IPS-NIHi7 (cell line): Measurements from ENCODE around the gene IQCK.
A peak's percentile ranks its signal among the peaks of the same experiment; 100 is the strongest.

Experiments used
- DNase-seq: peaks from one replicate; pipeline ENCODE4 v3.0.0; 2012; ENCODE audit warnings: mixed read lengths; ENCODE audit errors: extremely low spot score

Gene IQCK

DNA sequence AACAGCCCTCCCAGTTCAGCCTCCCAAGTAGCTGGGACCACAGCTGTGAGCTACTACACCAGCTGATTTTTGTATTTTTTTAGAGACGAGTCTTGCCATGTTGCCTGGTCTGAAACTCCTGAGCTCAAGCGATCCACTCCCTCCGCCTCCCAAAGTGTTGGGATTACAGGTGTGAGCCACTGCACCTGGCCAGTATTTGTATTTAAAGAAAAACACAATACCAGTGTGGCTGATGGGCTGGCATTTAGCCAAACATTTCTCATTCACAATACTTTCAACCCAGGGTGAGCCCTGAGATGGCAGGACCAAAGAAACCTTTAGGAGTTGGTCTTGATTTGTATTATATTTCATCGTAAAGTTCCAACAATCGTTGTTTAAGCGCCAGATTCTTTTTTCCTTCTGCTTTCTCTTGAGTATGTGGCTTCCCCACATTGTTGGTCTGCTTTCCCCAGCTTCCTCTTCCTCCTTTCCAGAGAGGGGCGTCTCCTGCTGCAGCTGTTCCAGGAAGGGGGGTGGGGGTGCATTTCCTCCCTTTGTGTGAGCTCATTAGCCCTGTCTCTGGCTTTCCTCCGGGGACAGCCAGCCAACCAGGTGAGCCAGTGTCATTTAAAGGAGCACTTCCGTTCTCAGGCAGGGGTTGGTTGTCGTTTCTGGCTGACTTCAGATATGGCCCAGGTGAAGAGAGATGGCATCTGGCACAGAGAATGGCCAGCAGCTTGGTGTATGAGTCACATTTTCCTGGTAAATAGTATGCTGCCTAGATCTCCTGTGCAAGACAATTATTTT lies 86.7 kb downstream of the IQCK start:
- peak; percentile 71 for DNase-seq

DNA sequence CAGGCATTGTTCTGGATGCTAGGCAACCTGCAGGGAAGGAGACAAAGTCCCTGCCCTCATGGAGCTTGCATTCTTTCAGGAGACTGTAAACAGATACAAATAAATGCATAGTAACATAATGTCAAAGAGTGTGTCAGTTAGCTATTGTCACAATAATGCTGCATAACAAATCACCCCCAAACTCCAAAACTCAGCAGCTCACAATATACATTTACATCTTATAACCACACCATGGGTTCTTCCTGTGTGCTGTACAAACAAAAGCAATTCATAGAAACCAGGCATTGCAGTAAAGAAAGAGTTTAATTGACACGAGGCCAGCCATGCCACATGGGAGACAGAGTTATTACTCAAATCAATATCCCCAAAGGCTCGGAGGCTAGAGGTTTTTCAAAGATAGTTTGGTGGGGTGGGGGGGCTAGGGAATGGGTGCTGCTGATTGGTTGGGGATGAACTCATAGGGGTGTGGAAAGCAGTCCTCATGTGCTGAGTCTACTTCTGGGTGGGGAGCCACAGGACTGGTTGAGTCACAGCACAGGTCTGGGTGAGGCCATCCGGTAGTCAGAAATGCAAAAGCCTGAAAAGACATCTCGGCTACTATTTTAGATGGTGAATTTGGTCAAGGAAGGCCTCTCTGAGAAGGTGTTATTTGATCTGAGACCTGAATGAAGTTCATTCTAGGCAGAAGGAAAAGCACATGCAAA lies 87.5 kb downstream of the IQCK start:
- no peak for DNase-seq

GRCh38 chr16:19808061-19808641 lies 90.1 kb downstream of the IQCK start:
- no peak for DNase-seq

DNA sequence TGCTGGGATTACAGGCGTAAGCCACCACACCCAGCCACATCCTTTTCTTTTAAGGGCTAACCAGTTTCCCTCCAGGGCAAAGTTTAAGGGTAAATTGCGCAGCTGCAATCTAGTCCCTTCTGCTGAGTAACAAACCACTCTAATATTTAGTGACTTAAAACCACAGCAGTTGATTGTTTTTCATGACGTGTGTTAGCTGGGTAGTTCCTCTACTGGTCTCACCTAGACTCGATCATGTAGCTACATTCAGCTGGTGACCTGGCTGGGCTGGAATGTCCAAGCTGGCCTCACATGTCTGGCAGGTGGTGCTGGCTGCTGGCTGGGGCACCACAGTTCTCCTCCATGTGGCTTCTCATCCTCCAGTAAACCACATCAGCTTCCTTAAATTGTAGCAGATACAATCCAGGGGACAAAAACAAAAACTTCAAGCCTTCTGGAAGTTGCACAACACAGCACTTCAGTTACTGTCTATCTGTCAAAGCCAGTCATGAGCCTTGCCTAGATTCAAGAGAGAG lies 91.1 kb downstream of the IQCK start:
- no peak for DNase-seq

- no peak for DNase-seq
Observed at GRCh38 chr16:19809693-19810092, 91.6 kb downstream of the IQCK start.

DNA sequence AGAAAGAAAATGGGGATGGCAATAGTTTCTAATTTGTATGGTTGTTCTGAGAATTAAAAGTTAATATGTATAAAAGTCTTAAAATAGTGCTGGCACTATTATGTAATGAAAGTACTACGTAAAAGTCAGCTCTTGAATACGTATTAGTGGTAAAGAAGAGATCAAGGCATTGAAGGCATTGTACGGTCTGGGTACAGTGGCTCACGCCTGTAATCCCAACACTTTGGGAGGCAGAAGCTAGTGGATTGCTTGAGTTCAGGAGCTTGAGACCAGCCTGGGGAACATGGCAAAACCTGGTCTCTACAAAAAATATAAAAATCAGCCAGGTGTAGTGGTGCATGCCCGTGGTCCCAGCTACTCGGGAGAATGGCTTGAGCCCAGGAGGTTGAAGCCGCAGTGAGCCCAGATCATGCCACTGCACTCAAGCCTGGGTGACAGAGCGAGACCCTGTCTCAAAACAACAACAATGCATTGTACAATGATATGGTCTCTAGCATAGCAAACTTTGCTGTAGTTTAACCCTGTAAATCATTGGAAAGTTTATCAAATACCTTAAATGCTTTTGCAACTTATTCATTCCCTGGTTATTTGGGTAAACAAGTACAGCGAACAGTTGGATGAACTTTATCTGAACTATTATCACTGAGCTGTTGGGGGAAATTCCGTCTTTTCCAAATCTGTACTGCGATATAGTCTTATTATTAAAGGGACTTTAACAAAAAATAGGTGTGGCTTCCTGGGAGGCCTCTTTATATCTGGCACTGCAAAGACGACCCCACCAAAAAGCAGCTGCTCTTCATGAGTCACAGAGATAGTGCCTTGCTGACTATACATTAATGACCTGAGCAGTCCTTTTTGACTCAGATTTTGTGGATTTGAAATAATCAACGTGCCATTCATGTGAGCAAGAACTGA lies 93.0 kb downstream of the IQCK start:
- DNase-seq: no peak

DNA sequence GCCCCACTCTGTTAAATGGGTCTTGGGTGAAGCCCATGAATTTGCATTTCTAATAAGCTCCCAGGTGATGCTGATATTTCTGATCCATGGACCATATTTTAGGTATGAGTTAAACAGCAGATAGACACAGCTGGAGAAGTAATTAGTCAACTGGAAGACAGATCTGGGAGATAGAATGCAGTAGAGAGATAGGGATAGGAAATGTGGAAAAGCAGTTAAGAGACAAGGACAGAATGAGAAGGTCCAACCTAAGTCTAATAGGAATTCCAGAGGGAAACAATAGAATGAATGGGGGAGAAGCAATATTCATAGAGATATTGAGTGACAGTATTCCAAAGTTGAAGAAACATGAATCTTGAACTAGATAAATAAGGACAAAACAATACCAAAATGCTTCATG lies 94.9 kb downstream of the IQCK start:
- no peak for DNase-seq

DNA sequence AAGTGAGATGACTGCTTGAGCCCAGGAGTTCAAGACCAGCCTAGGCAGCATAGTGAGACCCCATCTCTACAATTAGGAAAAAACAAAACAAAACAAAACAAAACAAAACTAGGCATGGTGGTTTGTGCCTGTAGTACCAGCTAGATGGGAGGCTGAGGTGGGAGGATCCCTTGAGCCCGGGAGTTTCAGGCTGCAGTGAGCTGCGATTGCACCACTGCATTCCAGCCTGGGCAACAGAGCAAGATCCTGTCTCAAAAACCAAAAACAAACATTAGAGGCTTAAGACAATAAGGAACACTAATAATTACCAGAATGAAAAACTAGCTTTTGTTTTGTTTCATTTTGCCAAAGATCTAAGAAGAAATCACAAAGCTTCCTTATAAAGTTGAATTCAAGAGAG lies 97.3 kb downstream of the IQCK start:
- DNase-seq: no peak

GRCh38 chr16:19817122-19817521 lies 99.1 kb downstream of the IQCK start:
- no peak for DNase-seq

DNA sequence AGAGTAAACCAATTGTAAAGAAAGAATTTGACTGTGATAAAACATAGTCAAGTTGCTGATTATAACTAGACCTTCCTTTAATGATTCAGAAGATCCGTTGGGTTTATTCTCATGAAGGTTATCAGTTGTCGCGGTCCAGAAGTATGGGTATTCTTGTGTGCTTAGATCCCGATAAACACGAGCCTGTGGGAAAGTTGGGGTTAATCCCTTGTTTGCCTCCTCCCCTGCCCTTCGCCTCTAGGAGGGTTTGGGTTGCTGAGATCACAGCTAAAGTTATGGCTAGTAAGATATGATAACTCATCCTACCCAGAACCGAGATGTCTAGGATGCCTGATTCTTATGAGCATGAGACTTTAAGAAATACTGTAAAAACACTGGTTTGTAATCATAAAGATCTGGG lies 99.8 kb downstream of the IQCK start:
- no peak for DNase-seq

GRCh38 chr16:19822533-19822932 lies 104.5 kb downstream of the IQCK start:
- no peak for DNase-seq

GRCh38 chr16:19823322-19823721 lies 105.3 kb downstream of the IQCK start:
- DNase-seq: no peak

DNA sequence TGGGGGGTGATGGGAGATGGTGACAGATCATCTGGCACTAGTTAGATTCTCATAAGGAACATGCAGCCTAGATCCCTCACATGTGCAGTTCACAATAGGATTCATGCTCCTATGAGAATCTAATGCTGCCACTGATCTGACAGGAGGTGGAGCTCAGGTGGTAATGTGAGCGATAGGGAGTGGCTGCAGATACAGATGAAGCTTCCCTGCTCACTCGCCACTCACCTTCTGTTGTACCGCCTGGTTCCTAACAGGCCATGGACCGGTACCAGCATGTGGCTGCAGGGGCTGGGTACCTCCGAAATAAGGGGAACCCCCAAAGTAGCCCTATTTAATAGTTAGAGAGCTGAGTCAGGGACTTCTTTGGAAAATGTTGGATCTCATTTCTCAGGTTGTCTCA lies 106.1 kb downstream of the IQCK start:
- no peak for DNase-seq

DNA sequence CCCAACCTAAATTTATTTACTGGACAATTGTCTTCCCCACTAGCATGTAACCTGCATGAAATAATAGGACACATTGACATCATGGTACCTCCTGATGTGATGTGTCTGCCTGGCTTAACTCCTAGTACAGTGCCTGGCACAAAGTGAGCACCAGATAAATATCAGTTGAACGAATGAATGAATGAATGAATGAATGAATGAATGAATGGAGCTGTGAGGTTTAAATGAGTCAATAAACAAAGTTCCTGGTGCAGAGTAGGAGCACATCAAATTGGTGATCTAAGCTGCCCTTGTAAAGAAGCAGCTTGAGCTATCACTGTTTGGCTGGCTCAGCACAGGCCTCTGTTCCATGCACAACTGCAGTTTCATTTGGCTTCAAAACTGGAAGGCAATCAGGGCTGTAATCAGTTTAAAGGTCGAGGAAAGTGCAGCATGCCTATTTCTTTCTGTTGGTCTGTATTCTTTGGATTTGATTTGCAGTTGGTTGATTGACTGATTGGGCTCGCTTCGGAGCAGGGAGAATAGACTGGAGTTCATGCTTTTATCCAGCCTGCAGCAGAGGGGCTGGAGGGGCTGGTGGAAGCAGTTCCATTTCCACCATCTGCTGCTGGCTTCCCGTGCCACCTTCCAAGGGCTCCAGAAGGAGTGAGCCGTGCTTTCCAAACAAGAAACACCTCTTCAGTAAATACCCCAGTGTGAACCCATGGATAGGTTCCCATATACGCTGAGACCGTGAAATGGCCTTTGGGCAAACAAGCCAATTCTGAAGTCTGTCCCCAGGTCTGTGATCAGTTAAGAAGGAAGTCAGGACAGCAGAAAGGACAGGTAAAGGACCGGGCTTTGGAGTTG lies 112.0 kb downstream of the IQCK start:
- no peak for DNase-seq

DNA sequence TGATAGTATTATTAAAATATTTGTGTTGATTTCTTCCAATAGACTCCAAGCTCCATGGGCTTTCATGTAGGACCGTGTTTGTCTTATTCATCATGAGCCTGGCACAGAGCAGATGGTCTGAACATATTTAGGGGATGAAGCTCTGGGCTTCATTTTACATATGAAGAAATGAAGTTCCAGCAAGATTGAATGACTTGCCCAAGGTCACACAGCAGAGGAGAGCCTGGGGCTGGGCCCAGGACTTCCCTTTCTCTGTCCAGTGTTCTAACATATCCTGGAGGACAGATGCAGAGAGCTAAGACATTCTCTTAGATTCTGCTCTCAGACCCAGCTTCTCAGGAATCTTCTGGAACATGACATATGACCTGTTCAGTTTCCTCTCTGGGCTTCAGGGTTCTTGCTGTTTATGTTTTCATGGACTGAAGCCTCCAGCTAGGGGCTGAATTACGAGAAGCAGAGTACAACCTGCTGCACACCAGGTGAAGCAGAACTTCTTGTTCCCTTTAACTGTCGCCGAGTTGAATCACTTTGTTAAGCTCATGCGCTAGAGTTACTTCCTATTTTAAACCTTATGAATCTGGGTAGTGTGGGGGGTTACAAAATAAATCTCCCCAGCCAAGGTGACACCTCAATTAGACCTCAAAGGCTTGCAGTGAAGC lies 113.0 kb downstream of the IQCK start:
- DNase-seq: no peak

GRCh38 chr16:19831678-19832077 lies 113.6 kb downstream of the IQCK start:
- no peak for DNase-seq

DNA sequence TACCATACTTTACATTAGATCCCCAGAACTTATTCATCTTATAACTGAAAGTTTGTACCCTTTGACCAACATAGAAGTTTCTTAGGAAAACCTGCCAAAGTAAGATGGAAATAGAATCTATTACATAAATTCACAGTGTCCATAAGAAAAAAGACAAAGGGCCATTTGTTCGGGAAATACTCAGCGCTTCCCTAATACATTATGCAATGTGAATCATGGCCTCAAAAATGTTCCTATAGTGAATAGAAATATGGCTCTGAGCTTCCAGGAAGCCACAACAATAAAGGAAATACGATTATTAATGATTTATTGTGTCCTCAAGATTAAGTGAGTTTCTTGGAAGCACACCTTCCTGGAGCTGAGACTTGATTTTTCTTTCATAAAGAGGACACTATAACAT lies 115.1 kb downstream of the IQCK start:
- no peak for DNase-seq

DNA sequence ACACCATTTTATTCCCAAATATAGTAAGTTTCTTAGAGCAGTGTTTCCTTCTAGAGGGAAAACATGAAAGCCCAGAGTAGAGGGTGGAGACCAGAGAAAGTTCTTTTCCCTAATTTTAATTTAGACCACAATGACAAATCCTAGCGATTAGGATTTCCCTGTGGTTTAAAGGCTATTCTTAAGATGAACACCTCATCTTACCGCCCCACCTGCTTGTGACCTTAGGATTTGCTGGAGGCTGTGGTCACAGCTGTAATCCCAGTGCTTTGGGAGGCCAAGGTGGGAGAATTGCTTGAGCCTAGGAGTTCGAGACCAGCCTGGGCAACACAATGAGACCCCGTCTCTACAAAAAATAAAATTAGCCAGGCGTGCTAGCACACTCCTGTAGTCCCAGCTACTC lies 115.5 kb downstream of the IQCK start:
- no peak for DNase-seq

DNA sequence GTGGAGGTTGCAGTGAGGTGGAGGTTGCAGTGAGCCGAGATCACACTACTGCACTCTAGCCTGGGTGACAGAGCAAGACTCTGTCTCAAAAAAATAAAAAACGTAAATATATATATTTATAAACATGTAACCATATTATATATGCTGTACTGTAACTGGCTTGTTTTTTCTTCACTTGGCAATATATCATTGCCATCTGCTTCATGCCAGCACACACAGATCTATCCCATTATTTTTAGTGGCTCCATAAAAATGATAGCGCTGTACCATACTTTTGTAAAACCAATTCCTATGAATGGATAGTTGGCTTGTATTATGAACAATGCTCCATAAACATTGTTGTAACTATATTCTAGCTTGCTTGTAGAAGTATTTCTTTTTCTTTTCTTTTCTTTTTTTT lies 117.1 kb downstream of the IQCK start:
- DNase-seq: no peak

GRCh38 chr16:19835968-19836421 lies 117.9 kb downstream of the IQCK start:
- DNase-seq: no peak
